LHCN-M2 (cell line): ENCODE measurements around the gene WBP2. TPM values are rescaled to one million over a fixed set of nuclear protein-coding genes. Genes with fewer than 3 reads are reported as not detected.
A peak's percentile ranks its signal among the peaks of the same experiment; 100 is the strongest.

Experiments used
- DNase-seq: peaks from one replicate; pipeline ENCODE4 v3.0.0-alpha.2; 2012; ENCODE audit warnings: low read depth
- total RNA-seq: library from RNA; depleted of rRNA; stranded (reverse); fragments of >200 nt; gene quantifications from 2 replicates; pipeline ENCODE4 v1.2.3, GENCODE V29; 2014

The WBP2 gene
- total RNA-seq, 1 experiment from 2014 or later = 33.3 TPM

DNA sequence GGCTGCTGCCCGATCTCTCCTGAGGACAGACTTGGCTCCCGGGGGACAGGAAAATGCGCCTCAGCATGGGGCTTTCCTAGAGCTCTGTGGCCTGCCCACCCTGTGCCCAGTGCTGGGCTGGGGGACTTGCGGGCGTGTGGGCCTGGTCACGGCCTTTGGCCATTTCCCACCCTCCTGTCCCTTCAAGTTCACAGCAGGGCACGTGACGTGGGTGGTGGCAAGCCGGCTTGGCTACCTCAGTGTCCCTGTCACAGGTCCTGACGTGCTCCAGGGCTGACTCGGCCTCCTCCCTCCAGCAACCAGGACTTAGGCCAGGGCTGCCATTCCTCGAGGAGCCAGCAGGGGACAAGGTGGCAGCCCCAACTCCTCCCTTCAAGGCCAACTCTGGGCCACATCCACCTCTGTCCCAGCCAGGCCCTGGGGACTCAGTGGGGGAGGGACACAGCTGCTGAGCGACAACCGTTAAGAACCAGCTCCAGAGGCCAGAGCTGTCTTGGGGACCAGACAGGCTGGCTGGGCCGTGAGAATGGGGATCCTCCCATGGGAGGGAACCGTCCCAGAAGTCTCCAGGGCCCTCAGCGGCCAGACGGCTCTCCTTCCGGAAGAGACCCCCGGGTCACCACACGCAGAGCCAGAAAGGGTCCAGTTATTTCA, 9.9 kb downstream of the WBP2 start:
- DNase-seq = peak; percentile 54

- DNase-seq = no peak
Observed at GRCh38 chr17:75844530-75845057, 10.5 kb downstream of the WBP2 start.

- no peak for DNase-seq
Observed at GRCh38 chr17:75843577-75844529, 11.3 kb downstream of the WBP2 start, which contains the start of gene UNC13D. Gene UNC13D (minus strand): TSS chr17:75844404. CDS start chr17:75844337, 67 bp downstream.

DNA sequence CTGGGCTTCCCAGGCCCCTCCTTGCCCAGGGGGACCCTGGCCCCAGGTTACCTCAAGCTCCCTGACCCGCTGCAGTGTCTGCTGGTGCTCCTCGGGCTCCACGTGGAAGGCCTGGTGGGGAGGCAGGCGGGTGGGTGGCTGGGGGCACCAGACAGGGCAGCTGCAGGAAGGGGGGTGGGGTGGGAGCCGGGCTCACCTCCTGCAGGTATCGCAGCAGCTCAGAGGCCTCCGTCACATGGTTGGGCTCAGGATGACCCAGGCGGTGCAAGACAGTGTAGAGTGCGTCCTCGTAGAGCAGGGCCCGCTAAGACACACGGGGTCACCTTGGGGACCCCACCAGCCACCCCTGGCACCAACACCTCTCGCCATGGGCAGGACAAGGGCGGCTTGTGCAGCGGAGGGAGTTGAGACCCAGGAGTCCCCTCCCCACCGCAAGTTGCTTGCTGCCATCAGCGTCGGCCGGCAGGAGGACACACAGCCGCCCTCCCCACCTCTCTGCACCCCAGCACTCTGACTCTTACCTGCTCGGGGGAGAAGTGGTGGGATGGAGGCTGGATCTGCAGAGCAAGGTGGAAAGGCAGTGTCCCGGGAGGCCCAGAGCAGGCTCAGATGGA, 12.1 kb downstream of the WBP2 start:
- DNase-seq = no peak

DNA sequence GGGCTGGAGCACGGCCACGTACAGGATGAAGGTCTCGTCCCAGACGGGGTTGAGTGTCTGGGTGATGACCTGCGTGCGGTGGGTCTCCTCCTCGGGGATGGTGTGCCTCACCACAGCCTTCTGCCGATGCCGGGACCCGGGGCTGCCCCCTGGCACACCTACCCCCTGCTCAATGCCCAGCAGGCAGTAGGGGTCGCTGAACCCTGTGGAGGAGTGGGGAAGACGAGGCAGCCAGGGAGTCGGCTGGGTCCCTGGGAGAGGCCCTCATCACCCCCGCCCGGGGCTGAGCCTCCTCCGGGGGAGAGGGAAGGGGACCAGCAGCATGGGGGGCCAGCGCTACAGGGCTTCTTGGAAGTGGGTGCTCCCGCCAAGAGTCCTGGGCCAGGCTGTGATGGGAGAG, 12.7 kb downstream of the WBP2 start:
- no peak for DNase-seq

DNA sequence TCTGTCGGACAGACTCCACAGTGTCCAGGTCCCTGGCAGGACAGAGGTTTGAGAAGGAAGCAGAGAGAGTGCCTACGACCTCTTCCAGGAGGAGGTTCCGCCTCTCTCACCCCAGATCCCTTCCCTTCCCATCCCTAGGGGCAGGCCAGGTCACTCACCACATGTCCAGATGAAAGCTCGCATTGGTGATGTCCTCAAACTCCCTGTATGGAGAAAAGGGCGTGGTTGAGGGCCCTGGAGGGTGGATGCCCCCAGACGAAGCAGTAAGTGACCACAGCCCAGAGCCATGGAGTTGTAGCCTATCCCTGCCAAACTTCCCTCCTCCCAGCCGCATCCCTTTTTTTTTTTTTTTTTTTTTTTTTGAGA, 14.4 kb downstream of the WBP2 start:
- DNase-seq = no peak

DNA sequence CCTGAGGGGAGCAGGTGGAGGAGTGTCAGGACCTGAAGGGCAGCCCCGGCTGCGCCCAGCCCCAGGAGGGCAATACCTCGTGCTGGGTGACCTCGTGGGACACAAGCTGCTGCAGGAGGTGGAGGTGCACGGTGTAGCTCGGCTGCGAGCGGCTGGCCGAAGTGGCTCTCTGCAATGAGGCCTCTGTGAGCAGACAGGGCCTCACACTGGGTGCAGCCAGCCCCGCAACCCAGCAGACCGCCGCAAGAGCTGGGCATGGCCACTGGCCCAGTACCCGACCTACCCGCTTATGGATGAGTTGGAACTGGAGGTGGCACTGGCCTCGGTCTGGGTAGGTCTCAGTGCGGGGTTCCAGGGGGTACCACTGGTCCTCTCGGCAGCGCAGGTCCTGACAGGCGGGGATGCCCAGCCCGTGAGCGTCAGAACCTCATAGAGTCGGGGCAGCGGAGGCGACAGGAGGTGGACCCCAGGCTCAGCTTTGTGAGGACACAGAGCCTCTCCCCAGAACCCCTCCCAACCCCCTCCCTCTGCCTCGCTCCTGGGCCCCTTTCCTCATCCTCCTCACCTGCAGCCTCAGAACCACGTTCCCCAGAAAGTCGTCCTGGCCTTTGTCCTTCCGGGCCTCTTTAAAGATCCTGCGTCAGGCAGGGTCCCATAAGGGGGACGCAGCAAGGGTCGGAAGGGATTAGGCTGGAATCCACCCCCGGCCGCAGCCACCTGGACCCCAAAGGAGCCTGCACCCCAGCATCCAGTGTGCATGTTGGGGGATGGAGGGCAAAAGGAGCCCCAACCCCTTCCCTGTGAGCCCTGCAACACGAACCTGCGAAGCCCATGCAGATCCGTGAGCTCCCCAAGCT, 15.0 kb downstream of the WBP2 start:
- no peak for DNase-seq

DNA sequence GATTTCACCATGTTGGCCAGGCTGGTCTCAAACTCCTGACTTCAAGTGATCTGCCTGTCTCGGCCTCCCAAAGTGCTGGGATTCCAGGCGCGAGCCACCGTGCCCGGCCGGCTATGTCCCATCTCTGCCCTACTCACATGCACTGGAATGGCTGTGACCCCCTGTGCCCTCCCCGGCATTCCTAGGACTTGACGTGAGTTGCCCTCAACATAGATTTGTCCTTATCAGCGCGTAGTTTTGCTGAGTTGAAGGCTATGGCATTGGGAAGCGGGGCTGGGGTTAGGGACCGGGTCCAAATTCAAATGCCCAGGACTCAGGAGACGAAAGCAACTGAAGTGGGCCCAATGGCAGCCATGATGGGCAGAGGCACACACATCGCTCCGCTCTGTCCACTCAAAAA, 16.7 kb downstream of the WBP2 start:
- DNase-seq = no peak

GRCh38 chr17:75837899-75838298, 17.2 kb downstream of the WBP2 start:
- DNase-seq = no peak

- no peak for DNase-seq
Observed at GRCh38 chr17:75836605-75837004, 18.5 kb downstream of the WBP2 start.

DNA sequence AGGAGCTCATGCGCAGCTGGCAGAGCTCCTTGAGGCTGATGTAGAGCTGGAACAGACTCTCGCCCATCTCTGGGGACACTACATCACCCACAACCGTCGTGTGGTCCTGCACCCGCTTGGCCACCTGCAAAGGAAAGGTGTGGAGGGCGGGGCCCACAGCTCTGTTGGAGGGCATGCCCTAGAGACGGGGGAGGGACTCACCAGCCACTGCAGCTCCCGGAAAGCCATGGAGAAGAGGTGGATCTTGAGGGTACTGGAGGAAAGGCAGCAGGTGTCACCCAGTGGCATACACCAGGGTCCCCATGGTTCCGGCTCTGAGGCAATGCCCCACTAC, 19.5 kb downstream of the WBP2 start:
- no peak for DNase-seq

DNA sequence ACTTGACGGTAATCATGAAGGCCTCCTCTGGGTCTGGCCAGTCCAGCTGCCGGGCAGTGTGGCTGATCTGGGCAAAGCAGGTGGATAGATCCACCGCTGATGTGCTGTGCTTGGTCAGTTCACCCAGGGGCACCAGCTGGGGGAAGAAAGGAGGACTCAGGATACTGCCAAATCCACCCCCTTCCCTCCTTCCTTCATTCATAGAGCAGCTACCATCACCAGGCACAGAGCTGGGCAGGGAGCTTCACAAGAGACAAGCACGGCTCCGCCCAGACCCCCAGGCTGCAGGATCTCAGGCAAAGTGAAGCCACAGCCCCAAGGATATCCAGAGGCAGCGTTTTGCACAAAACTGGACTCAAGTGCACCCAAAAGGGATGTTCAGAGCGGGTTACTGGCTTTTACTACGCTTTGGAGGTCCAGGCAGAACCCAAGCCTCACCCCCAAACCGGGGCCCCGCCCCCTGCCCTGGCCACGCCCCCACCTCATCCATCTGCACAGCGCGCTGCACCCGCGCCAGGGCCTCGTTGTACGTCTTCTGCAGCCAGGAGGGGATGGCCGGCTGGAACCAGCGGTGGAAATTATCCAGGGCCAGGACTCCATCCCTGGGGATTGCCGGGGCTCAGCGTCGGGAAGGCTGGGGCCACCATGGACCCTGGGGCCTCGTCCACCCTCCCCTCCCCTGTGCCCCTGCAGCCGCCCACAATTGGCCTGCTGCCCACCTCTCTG, 20.0 kb downstream of the WBP2 start:
- DNase-seq = no peak

DNA sequence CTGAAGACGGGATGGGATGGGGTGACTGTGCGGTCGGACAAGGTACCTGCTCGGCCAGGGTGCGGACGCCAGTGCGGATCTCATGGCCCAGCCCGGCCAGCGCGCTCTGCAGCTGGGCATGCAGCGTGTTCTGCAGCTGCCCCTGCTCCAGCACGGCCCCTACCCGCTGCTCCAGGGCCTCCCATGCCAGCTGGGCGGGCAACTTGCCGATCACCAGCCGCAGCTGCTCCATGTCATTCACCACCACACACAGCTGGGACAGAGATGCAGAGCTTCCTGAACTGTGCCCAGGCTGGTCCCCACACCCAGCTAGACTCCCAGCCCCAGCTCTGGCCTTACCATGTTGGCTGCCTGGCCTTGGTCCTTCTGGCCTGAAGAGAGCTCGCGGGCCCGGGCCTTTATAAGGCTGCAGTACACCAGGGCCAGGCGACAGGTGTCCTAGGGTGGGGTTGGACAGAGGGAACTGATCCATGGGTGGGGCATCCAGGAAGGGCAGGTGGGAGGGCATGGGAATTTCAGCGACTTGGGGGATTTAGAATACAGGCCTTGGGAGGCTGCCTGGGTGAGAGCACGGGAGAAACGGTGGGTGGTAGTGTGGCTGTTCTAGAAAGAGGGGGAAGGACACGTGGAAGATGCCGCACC, 20.7 kb downstream of the WBP2 start:
- DNase-seq = peak; percentile 82

DNA sequence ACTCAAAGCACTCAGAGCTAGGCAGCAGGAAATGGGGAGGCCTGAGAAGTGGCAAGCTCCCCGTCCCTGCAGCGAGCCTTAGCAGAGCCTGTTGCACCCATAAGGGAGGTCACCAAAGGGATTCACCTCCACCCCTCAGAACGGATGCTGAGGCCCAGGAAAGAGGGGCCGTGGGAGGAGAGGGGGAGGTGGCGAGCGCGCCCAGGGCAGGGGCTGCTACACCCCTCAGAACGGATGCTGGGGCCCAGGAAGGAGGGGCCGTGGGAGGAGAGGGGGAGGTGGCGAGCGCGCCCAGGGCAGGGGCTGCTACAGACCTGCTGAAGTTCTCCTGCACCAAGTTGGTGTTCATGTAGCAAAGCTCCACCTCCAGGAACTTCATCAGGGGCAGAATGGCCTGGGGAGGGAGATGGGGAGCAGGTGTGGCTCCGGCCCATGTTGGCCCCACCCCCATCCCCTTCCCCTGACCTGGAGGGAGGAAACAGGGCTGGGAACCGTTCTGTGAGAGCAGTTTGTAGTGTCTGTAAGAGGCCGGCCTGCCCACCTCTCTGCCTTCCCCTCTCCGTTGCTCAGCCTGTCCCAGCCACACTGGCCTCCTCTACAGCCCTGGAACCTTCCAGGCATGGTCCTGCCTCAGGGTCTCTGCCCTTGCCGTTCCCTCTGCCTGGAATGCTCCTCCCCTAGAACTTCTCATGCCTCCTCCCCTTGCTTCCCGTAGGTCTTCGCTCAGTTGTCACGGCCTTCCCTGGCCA, 22.3 kb downstream of the WBP2 start:
- DNase-seq = no peak

- DNase-seq = peak; percentile 85
Observed at GRCh38 chr17:75832164-75832651, 22.9 kb downstream of the WBP2 start.

- no peak for DNase-seq
Observed at GRCh38 chr17:75831032-75831571, 24.0 kb downstream of the WBP2 start.

DNA sequence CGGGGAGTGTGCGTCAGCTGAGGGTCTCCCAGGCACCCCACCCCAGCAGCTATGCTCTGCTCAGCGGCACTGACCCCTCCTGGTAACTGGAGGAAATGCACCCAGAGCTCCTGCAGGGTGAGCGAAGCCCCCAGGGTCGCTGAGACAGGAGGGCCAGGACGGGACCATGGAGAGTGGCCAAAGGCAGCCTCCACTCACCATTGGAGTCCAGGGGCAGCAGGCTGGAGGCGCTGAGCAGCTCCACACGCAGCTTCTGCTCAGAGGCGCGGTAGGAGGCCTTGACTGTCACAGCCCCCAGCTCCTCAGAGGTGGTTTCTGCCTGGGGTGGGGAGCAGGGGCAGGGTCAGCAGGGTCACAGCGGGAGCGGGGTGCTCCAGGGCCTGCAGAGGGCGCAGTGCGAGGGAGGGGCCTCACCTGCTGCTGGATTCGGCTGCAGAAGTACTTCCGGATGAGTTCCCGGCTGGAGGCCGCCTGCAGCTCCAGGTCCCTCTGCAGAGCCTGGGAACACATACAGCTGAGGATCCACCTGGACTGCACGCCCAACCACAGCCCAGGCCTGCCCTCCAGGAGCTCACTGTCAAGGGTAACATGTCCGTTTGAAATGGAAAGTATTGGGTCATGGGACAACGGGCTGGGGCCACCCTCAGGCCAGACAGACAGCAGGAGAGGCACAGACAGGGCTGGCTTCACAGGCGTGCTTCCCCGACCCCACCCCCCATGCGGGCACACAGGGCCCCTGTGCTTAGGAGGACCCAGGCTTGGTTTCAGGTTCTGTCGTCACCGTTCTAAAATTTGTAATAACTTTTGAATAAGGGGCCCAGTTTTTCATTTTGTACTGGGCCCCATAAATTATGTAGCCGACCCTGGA, 24.7 kb downstream of the WBP2 start:
- no peak for DNase-seq

DNA sequence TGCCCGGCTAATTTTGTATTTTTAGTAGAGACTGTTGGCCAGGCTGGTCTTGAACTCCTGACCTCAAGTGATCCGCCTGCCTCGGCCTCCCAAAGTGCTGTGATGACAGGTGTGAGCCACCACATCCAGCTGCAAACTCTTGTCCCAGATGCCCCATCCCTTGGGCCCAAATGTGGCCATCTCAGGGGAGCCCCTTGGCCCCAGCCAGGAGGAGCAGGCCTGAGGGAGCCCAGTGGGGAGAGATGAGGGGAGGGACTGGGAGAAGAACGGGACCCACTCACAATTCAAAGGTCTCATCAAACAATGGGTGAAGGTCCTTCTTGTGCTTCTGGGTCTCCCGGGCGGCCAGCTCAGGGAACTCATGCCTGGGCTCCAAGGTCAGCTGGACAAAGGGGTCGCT, 25.4 kb downstream of the WBP2 start:
- no peak for DNase-seq
